Fibroblast of lung (primary cell): ENCODE measurements around the gene MREG.

Source experiments
- CTCF ChIP-seq, 2 donors: IDR thresholded peaks in 1 of 2; conservative IDR thresholded peaks in 1 of 2; 1 replicate in 1 of 2; 2 replicates in 1 of 2; pipeline ENCODE4 v1.5.1; 2011 to 2012; ENCODE audit warnings: low read length in 2 of 2, control low read depth in 1 of 2, inconsistent platforms in 1 of 2, low read depth in 1 of 2, mild to moderate bottlenecking in 1 of 2
- EZH2 ChIP-seq: IDR thresholded peaks from 2 replicates; pipeline ENCODE4 v1.5.1; 2012; ENCODE audit warnings: low read length, control low read depth, mild to moderate bottlenecking; ENCODE audit errors: missing control alignments

- no peak for TF ChIP-seq CTCF (conservative IDR thresholded peaks at IDR 0.05 in 1 of 2, IDR thresholded peaks at IDR 0.05 in 1 of 2; ENCODE audit: low read depth in 1 of 2, low read length in 2 of 2)
- TF ChIP-seq EZH2: no peak
Measured at GRCh38 chr2:215896921-215897320, 116.4 kb downstream of the MREG start.
